Activated CD4-positive, alpha-beta T cell treated with anti-CD3 and anti-CD28 coated beads, Interleukin-2, Interleukin-4, amounts not matched to agents 100 ng/mL and 50 ng/mL, durations not matched to agents 16 hours and 8 hours (primary cell): ENCODE results near the gene IDI1.
"Not testable (repeated sequence)": the region's sequence is repeated elsewhere in the genome, so short reads cannot be mapped to it uniquely, and the experiment has no call there.

ENCODE experiments used
- DNase-seq: peaks from one replicate; pipeline ENCODE4 v3.0.0-alpha.2; 2020; ENCODE audit warnings: low spot score

The IDI1 gene

GRCh38 chr10:1048732-1049424 is at the start of gene IDI1:
TSS of gene IDI1 (minus strand) at chr10:1049119. CDS start at chr10:1049003, 116 bp downstream.
- DNase-seq = peak; percentile 99

DNA sequence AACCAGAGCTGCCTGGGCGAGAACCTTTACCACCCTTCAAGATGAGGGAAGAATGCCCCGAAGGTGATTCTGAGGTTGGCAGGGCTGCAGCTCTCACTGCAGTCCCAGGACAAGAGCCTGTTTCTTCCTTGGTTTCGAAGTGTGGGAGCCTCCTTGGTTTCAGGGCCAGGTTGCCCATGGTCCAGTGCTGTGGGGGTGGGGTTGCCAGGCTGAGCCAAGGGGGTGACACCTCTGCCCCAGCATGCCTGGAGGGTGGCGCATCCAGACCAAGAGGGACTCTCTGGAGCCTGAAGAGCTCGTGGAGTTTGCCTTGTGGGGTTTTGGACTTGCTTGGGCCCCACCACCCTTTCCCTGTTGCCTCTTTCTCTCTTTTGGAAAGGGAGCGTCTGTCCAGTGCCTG is 48.5 kb upstream of the IDI1 start:
- no peak for DNase-seq

- no peak for DNase-seq
These were observed 47.5 kb upstream of the IDI1 start for GRCh38 chr10:1096287-1096889.

- no peak for DNase-seq
These were observed 46.6 kb upstream of the IDI1 start for GRCh38 chr10:1095498-1095897.

DNA sequence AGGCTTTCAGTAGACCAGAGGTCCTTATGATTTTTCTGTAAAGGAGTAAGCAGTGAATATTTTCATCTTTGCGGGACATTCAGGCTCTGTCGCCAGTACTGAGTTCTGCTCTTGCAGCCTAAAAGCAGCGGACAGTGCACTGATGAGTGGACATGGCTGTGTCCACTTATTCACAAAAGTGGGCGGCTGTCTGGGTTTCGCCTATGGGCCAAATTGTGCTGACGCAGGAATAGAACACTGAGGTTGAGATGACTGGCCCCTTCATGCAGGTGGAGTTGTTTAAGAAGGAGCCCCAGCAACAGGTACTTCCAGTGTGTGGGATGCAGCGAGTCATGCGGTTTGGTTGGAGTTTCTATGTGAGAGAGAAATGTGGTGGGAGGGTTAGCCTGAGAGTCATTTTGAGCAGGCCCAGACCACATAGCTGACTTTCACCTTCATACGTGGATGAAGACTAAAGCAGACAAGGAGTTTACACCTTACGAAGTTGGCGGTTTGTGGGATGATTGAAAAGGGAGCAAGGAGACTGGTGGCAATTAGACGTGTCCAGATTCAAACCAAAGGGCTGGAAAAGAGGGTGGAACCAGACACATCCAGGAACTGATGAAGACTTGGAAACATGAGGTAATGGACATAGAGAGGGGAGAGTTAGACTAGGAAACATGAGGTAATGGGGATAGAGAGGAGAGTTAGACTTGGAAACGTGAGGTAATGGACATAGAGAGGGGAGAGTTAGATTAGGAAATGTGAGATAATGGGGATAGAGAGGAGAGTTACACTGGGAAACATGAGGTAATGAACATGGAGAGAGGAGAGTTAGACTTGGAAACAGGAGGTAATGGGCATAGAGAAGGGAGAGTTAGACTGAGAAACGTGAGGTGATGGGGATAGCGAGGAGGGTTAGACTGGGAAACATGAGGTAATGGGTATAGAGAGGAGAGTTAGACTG is 45.5 kb upstream of the IDI1 start:
- DNase-seq = peak; percentile 78

- no peak for DNase-seq
These were observed 44.8 kb upstream of the IDI1 start for GRCh38 chr10:1093696-1094095.

DNA sequence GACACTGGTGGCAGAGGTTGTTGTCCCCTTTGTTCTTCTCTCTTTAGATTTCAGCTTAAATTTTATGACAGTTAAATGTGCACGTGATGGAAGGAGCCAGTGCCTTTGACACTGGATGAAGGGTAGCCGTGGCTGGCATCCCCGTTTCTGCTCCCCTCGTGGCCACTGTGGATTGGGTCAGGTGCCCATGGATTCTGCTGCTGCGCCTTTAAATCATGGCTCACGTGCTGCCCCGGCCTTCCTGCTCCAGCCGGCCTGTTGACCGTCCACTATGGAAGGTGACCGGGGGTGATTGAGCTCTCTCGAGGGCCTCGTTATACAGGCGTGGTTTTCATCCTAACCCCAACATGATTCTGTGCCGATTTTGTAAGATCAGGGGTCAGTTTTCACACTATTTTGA is 41.8 kb upstream of the IDI1 start:
- no peak for DNase-seq

DNA sequence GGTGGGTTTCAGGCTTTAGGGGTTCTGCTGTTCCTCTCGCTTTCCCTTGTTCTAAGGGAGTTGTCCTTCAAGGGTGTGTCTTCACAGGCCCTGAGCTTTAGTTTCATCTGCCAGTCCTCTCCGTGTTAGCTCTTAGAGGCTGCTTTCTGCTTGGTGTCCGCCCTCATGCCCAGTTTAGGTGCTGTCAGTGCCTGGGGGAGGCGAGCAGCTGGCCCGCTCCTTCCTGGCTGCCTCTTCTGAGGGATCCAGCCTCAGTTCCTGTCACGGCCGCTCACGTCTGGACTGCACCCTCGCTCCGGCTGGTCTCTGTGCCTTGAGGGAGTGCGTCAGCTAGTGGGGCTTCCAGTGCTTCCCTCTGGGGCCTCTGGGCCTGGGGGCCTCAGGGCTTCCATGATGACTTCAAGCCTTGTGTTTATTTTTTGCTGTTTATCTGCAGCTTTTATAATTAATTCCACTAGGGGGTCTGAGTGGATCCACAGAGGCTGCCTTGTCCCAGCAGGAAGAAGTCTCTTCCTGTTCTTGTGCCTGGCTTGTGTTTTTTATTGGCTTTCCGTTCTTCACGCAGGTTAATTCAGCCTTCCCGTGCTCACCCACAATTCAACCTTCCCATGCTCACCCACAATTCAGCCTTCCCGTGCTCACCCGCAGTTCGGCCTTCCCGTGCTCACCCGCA is 40.2 kb upstream of the IDI1 start:
- DNase-seq = no peak

DNA sequence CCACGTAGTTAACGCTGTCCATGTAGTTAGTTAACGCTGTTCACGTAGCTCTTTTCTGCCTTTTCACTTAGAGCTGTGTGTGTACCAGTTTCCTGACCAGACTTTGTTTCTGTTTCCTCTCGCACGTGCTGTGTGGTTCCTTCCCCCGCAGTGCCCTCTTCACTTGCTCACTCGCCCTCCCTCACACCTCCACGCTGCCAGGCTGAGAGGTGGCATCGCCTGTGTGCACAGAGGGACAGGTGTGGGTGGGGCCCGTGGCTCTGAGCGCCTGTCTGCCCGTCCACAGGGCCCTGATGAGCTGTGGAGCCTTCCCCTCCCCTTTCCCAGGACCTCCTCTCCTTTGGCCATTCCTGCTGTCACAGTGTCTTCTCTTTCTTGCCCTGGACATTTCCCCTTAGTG is 37.9 kb upstream of the IDI1 start:
- DNase-seq = no peak

DNA sequence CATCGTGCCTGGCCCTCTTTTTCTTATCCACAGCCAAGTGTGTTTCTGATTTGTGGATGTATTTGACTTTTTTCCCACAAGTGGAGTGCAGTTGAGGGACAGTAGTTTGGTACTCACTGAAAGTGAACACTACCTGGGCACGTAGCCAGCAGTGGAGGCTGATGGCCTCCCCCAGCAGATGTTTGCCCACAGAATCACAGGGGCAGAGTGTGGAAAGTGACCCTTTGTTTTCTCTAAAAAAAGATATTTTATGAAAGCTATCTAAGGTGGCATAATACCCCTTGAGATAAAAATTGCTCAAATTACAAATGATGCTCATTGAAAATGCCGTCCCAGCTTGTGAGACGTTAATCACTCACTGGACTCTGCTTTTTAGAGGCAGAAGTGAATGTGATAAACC is 36.3 kb upstream of the IDI1 start:
- no peak for DNase-seq

- DNase-seq = no peak
These were observed 35.4 kb upstream of the IDI1 start for GRCh38 chr10:1084011-1084950.

DNA sequence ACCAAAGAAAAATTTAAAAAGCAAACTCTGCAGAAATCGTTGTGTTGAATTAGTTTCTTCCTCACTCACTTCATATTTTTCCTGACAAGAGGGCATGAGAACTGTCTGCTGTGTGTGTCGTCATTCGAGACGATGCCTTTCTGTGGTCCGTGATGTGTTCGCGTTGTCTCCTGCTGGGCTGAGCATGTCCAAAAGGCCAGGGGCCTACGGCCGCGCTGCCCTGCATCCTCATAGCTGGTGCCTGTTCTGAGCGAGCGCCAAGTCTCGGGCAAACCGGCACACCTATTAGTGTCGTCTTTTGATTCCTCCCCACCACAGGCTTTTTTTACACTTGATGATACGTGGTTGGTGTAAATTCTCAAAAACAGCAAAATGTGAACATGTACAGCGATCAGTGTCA is 34.7 kb upstream of the IDI1 start:
- DNase-seq = no peak

- DNase-seq = no peak
These were observed 29.7 kb upstream of the IDI1 start for GRCh38 chr10:1078668-1079067.

DNA sequence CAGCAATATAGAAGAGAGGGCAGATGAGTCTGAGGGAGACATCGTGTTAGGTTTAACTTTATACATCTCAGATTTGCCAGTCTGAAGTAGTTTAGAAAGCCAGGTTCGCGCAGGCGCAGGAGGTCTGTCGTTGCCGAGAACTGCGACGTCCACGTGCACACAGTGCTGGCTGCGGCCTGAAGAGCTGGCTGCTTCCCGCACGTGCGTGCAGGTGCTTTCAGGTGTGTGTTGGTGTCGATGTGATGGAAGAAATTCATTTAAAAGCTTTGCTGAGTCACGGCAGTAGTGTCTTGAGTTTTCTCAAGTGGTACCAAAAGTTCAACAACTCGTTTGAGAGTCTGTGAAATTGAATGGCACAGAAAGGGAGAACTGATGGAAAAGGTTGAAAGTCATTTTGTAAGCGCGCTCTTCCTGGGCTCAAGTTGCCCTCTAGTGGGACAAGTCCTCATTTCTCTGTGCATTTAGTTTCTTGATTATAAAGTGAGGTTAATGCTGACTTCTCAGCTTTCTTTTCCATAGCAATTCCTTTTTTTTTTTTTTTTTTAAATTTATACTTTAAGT is 25.9 kb upstream of the IDI1 start:
- DNase-seq = no peak

DNA sequence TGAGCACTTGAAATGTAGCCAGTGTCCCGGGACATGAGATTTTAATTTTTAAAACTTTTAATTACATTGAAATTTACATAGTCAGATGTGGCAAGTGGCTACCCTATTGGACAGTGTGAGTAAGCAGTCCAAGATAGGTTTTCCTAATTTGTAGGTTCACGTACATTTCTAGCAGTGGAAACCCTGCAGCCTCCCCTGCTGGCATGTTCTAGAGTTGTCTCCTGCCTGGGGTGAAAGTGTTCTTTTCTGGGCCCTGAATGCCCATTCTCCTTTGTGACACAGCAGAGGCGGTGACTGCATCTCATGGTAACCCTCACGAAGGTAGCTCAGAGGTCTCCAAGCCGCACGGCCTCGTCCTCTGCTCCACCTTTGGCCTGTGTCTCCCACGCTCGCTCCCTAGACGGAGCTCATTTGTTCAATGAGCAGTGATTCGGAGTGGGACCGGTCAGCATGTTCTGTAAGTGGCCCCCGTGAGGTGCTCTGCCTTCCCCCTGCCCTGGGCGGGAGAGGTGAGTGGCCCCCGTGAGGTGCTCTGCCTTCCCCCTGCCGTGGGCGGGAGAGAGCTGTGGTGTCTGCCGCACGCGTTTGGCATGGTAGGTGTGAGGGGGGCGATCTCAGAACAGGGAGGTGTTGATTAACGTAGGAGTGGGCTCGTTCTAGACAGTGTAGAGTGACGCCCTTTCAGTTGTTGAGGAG is 25.3 kb upstream of the IDI1 start:
- DNase-seq = no peak

DNA sequence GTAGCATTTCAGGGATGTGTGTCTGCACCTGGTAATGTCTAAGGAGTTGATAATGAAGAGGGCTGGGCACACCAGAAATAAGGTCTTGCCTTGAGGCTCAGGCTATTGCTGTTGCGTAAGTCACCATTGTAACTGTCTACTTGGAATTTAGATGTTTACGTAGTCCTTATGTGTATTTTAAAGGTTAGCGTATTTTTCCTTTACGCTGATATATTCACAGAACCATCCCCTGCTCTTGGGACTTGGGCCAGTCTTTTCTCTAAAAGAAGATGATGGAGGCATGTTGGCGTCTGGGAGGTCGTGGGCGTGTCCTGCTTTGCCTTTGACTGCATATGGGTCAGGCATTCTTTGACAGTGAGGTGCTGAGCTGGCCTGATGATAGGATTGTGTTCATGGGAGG is 22.0 kb upstream of the IDI1 start:
- DNase-seq = no peak

DNA sequence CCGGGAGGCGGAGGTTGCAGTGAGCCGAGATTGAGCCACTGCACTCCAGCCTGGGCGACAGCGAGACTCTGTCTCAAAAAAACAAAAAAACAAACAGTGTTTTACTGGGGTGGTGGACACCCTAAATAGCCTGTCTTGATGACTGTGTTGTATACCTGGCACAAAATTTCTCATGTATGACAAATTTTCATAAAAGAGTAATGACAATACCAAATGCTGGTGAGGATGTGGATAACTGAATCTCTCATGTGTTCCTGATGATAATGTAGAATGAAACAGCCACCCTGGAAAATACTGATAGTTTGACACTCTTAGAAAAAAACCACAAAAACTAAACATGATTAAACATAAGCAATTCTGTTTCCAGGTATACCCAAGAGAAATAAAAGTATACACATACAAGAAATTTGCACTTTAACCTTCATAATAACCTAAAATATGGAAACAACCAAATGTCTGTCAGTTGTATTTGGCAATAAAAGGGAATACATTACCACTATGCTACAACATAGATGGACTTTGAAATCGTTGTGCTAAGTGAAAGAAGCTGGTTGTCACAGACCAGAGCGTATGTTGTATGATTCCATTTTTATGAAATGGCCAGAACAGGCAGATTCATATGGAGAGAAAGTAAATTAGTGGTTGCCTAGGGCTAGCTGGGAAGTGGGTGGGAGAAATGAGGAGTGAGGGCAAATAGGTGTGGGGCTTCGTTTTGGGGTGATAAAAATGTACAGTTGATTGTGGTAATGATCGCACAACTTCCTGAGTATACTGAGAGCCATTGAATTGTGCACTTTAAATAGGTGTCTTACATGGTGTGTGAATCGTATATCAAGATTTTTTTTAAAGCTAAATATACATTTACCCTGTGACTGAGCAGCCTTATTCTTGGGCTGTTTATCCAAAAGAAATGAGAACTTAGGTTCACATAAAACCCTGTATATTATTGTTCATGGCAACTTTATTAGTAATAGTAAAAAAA is 19.8 kb upstream of the IDI1 start:
- DNase-seq = no peak

GRCh38 chr10:1066734-1067133 is 17.8 kb upstream of the IDI1 start:
- DNase-seq = not testable (repeated sequence)

- no peak for DNase-seq
These were observed 16.0 kb upstream of the IDI1 start for GRCh38 chr10:1064964-1065247.
